NCI-H226 (cell line): ENCODE data around the gene GPR34.
A peak's percentile ranks its signal among the peaks of the same experiment; 100 is the strongest.
"Not testable (repeated sequence)": the region's sequence is repeated elsewhere in the genome, so short reads cannot be mapped to it uniquely, and the experiment has no call there.

Experiments
- DNase-seq: peaks from one replicate; pipeline ENCODE4 v3.0.0-alpha.2; 2015

The GPR34 gene, protein sequence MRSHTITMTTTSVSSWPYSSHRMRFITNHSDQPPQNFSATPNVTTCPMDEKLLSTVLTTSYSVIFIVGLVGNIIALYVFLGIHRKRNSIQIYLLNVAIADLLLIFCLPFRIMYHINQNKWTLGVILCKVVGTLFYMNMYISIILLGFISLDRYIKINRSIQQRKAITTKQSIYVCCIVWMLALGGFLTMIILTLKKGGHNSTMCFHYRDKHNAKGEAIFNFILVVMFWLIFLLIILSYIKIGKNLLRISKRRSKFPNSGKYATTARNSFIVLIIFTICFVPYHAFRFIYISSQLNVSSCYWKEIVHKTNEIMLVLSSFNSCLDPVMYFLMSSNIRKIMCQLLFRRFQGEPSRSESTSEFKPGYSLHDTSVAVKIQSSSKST

DNA sequence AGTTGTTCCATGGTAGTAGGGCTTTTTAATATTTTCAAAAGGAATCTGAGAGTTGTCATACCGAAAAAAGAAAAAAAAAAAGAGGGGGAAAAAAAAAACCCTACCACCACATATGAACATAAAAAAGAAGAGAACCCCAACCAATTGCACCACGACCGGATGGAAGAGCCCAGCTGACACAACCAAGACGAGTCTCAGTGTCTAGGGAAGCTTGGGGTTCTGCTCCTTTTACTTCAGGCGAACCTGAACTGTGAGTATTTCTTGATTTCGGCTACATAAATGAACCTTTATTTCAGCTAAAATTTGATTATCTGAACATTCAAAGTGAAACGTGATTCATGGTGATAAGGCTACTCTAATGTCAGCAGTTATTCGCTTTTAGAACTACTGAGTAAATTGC, at the start of gene GPR34:
TSS of gene GPR34 (plus strand) at position 139 of the 400 bp plus-strand sequence. CDS start 6,661 bp downstream, outside the sequence.
- DNase-seq, result no peak

DNA sequence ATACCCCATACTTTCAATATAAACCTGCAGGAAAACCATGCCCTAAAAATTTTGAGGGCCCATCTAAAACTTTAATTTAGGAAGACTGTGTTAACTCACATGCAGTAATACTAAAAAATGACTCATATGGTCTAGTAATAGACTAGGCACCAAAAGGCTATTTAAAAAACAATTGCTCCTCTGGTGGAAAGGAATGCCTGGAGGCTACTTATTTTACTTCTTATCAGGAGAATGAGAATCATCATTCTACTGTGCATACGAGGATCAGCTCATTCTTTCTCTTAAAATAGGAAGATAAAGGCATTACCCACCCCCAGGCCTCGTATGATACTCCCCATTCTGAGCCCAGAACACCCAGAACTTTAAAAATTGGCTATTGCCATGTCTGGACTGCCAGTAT, 42.6 kb upstream of the GPR34 start:
- peak; percentile 59 for DNase-seq

DNA sequence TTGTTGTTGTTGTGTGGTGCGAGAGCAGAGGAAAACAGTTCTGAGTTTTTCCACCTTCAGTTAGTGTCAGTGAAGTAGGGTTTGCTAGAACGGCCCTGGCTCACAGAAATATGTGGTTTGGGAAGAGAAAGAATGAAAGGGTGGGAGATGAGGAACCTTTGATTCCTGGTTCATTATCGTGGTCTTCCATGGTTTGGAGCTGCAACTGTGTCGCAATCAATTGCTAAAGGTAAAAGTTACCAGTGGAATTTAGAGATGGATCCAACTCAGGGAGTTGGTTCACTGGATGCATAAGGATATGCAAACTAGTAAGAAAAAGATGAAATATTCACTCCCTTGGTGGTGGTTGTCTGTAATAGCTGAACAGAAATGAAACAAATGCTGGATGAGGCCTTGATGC, 35.6 kb upstream of the GPR34 start:
- DNase-seq, result no peak

DNA sequence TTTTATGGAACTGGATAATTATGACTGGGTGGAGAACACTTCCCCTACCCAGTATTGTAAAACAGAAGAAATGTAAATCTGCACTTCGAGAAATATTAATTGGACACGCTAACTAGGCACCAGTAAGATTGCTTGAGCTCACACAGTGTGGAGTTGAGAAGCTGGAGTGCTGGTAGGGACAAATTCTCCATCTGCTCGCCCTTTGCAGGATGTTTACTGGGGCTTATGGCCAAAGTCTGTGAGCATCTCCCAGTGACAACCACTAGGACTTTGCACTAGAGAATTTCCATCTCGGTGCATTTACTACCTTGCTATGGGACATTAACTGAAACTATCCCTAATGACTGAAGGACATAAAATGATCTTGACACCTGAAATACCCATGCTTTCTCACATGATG, 33.7 kb upstream of the GPR34 start:
- DNase-seq, result no peak

DNA sequence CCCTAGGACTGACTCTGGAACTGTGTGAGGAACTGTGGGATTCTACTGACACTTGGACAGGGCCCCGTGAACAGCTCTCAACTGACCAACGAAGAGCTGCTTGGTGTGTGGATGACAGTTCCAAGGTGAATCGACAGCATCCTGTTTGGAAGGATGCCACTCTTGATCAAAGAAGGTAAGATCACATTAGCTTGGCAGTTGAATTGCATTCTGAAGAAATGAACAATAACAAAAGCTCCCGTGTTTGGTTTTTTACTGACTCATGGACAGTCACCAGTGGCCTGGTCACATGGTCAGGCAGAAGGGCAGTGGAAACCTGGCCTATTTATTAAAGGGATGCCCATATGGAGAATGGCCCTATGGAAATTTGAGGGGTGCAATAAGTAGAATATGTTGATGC, 33.1 kb upstream of the GPR34 start:
- no peak for DNase-seq

DNA sequence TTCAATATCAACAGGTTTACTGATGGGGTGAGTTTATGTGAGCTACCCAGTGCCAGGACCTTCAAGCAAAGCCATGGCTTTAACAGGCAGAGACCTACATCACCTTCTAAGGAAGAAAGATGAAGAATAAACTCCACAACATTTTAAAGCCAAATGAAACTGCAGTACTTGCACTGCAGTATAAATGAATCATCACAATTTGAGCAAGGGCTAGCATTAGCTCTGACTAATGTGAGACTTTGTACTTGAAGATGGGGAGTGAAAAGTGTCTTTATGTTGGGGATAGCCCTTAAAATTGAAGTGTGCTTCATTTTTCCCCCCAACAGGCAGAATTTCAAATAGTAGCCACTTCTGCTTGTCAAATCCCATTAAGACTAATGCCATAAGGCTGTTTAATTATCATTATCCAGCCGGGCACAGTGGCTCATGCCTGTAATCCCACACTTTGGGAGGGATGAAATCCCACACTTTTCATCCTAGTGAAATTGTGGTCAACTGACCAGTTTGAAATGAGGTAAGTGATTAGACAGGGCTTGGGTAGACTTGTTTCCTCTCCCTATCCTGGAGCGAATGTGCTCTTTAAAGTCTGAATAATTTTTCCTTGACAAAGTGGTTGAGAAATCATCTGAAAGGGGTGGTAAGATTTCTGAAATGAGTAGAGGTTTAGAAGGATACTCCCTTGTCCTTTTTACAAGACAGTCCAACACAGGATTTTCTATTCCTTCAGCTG, 27.2 kb upstream of the GPR34 start:
- peak; percentile 43 for DNase-seq

DNA sequence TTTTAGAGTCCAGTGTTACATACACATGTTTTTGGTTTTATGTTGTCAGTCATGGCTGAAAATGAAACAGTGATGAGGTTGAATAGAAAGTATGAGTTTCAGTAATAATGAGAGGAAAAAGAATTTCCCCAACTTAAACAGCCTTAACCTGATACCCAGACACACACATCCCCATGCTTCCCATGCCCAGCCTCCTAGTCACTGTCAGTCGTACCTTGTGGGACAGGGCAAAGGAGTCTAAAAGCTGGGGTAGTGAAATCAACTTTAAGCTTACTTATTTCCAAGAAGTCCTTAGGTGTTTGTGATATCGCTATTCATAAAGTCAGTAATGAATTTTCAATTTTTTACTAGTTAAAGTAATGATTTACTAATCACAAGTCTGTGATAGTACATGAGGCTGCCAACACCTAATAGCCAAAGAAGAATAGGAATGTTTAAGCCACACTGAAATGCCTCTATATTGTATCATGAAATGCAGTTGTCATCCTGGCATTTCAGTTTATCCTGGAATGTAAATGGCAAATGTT, 24.3 kb upstream of the GPR34 start:
- no peak for DNase-seq

DNA sequence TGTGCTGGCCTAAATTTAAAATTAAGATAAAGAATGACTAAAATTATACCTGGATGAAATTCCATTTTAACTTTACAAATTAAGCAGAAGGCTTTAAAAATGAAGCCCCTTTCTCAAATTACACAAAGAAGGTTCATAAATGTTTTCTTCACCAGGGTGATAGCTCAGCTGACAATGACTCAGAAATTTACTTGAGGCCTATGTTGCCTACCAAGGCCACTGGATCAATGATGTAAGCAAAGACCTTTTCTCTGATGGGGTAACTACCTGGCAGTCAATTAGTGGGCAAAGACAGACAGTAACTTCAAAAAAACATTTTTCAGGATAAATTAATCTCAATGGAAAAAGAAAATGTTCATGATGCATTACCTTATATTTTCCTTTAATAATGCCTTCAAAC, 23.9 kb upstream of the GPR34 start:
- DNase-seq, result no peak

DNA sequence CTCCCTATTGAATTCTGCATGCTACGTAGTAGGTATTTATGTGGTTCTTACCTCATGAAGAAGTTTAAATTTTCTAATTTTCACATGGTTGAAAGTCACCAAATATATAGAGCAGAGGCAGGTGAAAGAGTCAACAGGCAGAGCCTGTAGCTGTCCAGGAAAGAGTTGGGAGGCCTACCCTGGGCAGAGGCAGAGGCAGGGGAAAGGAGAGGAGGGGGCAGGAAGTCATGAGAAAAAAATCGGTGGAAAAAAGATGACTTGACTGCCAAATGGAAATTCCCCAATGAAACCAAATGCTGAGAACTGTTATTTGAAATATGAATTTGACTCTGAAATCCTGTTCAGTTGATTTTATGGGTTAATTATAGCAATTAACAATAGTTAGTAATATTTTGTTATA, 23.1 kb upstream of the GPR34 start:
- DNase-seq, result peak; percentile 17

DNA sequence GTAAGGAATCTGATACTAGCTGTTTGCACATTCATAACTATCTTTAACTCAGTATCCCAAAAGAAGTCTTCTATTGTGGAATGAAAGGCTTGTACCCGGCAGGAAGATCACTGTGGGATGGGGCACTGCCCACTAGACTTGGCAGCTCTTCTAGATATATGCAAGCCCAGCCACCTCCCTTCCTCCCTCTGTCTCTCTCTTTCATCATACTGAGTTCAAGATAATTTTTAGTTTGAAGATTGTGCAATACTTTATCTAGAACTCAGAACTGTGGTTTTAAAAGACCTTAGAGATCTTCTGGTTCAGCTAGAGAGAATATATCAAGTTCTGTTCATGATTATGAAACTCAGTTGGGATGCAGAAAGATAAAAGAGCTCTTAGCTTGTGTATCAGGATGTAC, 22.5 kb upstream of the GPR34 start:
- peak; percentile 80 for DNase-seq

DNA sequence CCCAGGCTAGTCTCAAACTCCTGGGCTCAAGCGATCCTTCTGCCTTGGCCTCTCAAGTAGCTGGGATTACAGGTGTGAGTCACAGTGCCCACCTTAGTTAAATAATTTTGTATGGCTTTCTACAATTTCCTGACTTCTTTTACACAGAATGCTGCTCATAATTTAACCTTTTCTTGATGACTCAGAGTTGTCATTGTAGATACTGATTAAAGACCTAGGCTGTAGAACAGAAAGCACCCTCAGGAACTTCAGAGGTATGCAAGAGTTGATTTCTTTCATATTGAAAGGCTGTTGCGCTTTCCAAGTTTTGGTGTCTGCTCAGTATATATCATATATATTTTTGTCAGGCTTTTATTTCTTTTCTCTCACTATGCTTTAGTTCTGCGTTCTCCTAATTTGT, 21.1 kb upstream of the GPR34 start:
- peak; percentile 8 for DNase-seq

DNA sequence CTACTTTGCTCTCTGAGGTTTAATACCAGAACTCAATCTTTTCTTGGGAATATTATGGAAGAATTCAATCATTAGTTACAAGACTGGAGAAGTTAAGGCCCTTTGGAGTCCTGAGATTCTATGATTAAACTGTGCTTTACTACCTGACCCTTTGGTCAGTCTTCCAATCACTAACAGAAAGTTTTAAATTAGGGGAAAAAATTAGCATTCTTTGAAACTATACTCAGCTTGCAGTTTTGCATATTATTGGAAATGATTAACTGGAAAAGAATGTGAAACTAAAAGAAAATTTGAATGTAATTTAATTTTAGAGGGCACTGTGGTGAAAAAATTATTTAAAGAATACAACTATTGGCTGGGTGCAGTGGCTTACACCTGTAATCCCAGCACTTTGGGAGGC, 18.7 kb upstream of the GPR34 start:
- no peak for DNase-seq

DNA sequence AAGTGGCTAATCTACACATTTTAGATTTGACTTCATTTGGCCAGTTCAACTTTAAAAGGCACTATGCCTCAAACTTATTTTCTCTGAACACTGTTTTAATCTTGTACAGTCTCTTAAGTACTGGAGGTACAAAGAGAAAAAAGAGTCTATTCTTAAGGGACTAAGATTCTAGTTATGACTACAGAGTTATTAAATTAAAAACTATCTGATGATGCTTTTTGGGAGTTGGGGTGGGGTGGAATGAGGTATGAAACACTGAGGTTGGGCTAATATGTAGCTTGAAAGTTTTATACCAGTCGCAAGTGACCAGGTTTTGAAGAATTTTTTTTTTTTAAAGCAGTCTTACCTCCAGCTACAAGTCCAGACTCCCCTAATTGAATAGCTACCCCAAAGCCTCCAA, 17.7 kb upstream of the GPR34 start:
- DNase-seq, result no peak

DNA sequence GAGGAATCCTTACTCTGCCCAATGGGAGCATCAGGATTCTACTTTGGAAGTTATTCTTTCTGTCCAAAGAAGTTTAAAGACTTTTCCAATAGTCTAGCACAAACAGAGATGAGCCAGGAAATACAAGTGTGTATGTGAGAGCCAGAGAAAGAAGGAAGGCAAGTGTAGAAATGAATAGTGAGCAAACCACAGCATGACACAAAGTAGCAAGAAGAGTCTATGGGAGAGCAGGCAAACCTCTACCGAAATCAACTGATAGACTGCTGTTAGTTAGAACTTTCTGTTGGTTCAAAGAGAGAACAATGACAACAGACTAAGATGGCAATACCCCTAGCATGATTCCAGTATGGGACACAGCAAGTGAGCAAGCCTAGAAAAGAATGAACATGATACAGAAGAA, 16.1 kb upstream of the GPR34 start:
- no peak for DNase-seq

DNA sequence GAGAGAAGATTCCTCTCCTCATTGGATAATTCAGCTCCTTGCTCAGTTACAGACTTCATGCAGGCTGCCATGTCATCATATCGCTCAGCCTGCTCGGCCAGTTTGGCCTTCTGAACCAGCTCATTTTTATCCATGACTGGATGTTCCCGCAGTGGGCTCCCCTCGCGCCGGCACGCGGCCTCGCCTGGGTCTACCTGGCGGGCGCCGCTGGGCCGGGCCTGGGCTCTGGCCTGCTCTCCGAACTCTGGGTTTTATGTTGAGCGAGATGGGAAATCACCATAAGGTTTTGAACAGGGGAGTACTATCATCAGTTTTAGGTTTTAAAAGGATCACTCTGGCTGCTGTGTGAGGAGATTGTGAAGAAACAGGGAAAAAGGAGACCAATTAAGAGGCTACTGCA, 12.4 kb upstream of the GPR34 start:
- not testable (repeated sequence) for DNase-seq

DNA sequence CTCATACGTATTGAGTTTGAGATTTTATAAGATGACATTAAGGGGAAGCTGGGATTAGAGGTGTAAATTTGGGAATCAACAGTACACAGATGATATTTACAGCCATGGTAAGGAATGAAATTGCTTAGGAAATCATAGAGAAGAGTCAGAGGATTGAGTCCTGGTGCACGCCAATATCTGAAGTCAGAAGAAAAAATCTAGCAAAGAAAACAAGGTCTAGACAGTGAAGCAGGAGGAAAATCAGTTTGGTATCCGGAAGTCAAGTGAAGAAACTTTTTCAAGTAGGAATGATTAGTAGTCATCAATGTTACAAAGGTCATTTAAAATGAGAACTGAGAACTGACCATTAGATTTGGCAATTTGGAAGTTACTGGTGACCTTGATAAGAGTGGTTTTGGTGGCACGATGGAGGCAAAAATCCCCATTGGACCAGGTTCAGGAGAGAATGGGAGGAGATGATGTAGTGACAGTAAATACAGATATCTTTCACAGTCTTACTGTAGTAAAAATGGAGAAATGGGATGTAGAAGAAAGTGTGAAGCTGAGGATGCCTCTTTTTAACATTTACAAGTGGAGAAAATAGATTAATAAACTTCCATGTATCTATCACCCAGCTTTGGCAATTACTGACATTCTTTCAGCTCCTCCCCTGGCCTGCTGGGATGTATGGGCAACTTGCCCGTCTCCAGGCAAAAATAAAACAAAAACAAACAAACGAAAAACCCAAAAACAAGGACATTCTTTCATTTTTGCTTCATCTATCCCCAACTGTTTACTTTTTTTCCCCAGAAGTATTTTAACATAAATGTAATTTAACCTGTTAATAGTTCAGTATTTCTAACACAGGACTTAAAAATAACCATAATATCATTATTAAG, 11.4 kb upstream of the GPR34 start:
- DNase-seq, result no peak

DNA sequence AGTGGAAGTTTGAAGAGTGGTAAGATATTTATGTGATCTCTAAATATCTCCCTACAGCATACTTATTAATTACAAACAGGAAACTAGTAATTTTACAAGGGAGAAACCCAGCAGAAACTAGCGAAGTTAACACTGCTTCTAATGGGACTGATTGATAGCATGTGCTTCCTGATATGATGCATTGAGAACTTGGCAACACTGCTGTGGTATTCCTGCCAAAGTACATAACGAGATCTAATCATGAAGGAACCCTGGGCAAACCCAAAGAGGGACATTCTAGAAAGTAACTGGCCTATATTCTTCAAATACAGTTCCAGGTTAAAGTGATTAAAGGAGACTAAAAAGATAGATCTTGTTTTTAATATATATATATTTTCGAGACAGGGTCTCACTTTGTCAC, 4.6 kb upstream of the GPR34 start:
- DNase-seq, result no peak

DNA sequence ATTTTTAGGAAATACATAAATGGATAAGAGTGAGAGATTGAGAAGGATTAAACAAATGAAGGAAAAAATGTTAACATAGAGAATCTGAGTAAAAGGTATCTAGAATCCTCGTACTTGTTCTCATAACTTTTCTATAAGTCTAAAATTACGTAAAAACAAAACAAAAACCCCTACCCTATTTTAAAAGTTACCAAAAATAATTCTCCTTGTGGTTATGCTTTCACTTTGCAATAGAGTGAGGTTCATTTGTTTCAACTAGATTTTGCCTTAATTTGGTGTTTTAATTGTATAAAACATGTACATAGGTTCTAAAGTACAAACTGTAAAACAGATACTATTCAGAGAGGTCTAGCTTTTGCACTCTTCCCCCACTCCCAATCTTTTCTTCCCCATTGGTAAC, 3.8 kb upstream of the GPR34 start:
- no peak for DNase-seq

DNA sequence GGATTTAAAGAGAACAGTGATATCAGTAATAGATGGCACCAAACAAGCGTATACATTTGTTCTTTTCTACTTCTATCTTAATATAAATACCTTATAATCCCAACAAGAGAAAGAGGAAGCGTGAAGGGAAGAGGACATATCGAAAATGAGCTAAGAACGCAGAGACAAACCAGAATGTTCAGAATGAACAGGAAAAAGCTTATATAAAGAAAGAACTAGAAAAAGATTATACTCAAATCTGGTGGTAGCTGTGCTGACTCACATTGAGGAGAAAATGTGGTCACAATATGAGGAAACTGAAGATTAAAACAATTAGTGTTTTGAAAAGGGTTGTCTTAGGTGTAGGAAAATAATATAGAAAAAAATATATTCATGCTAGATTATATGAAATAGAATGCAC, 2.0 kb upstream of the GPR34 start:
- DNase-seq, result no peak

DNA sequence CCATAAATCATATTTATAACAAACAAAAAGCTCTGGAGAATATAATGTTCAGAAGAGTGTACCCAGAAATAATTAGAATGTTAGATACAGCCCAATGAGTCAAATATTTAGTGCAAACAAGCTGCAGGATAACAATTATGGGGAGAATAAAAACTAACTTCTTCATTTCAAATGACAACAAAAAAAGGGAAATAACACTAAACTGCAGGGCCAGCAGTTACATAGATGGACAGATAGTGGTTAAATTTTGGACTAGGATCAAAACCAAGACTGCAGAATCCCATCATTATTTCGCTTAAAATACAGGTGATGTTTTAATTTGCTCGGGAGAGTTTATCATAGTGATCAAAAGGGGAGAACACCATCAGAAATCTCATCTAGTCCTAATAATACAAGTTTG, 617 bp upstream of the GPR34 start:
- no peak for DNase-seq

DNA sequence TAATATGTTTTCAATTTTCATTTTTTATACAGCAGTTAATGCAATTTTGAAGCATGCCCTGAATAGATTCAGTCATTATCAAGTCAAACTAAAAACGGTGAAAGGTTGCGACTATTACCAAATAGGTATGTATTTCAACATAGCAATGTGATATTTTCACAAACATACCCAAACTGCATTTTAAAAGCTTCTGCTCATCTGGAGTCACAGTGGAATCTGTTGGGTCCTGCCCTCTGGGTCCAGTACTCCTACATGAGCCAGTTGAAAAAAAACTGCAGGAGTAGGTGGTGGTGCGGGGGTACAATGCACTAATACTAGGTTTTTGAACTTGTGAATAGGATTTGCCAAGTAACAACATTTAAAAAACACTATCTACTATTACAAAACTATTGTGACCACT, 938 bp downstream of the GPR34 start:
- DNase-seq, result no peak

DNA sequence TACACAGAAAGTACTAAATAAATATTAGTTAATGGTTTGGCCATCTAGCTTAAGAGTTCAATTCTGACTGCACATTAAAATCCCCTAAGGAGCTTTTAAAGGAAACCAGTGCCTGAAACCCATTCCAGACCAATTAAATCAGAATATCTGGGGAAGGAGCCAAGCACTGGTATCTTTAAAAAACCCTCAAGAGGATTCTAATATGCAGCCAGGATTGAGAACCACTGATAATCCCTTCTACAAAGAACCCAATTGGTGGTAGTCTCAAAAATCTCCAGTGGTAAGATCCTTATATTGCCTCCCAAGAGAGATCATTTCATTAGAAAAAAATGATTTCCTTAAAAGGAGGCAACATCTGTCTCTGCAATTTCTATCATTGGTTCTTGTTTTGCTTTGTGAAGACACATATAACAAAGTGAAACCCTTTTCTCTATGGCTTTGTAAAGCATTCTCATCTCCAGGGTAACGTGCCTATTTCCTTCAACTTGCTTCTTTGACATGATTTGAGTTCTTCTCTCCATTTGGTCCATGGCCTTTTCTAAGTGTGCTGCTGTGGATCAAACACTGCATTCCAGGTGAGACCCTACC, 3.5 kb downstream of the GPR34 start:
- DNase-seq, result no peak

DNA sequence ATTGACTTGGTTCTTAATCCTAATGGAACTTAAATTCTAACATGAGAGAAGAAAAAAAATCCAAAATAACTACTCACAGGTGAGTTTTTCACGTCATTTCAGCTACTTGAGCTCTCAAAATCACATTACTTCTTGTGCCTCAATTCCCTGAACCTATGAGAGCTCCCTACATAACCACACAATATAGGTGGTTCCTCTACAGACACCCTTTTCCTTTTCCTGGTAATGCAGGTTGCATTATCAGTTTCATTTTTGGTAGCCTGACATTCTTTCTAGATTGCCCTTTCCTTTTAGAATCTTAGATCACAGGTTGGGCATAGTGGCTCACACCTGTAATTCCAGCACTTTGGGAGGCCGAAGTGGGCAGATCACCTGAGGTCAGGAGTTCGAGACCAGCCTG, 4.3 kb downstream of the GPR34 start:
- DNase-seq, result no peak
